ENCODE data around the gene NAV2.
"Not testable (repeated sequence)": the region's sequence is repeated elsewhere in the genome, so short reads cannot be mapped to it uniquely, and the experiment has no call there.

Gene NAV2

GRCh38 chr11:20122131-20122530, 409.5 kb downstream of the NAV2 start:
- ChIA-PET POLR2A (no interaction called here), CTCF (no interaction called here)
- no peak for DNase-seq (ENCODE audit: extremely low spot score)
- no peak for TF ChIP-seq CTCF (IDR thresholded peaks at IDR 0.05; ENCODE audit: control extremely low read depth, extremely low read depth, low read depth, missing control alignments)

GRCh38 chr11:20125927-20126326, 413.3 kb downstream of the NAV2 start:
- POLR2A ChIA-PET: no interaction called here
- no peak for TF ChIP-seq CTCF (IDR thresholded peaks at IDR 0.05; ENCODE audit: control extremely low read depth, extremely low read depth, low read depth, missing control alignments)
- DNase-seq (ENCODE audit: extremely low spot score): no peak
- CTCF ChIA-PET: interaction anchor here (1.0 to 6.6 kb wide), 3 partner anchors 11 to 229 kb away, joined by 3 to 145 read pairs (median 91); no protein-coding TSS in a partner anchor

GRCh38 chr11:20126724-20127123, 414.1 kb downstream of the NAV2 start:
- TF ChIP-seq CTCF (IDR thresholded peaks at IDR 0.05; ENCODE audit: control extremely low read depth, extremely low read depth, low read depth, missing control alignments): no peak
- CTCF ChIA-PET: interaction anchor here (1.0 to 6.6 kb wide), 13 partner anchors 11 to 482 kb away, joined by 3 to 145 read pairs (median 6); no protein-coding TSS in a partner anchor
- no peak for DNase-seq (ENCODE audit: extremely low spot score)
- POLR2A ChIA-PET: no interaction called here

GRCh38 chr11:20127671-20128527, 415.3 kb downstream of the NAV2 start:
- POLR2A ChIA-PET: no interaction called here
- peak; percentile 91 for TF ChIP-seq CTCF (IDR thresholded peaks at IDR 0.05; ENCODE audit: control extremely low read depth, extremely low read depth, low read depth, missing control alignments)
- peak; percentile 70 for DNase-seq (ENCODE audit: extremely low spot score)
- CTCF ChIA-PET: interaction anchor here (0.7 to 6.6 kb wide), 64 partner anchors 9 to 1384 kb away, joined by 3 to 145 read pairs (median 5); no protein-coding TSS in a partner anchor

GRCh38 chr11:20128528-20128825, 415.8 kb downstream of the NAV2 start:
- CTCF ChIA-PET: interaction anchor here (0.7 to 6.6 kb wide), 58 partner anchors 9 to 1384 kb away, joined by 3 to 145 read pairs (median 5); no protein-coding TSS in a partner anchor
- POLR2A ChIA-PET; DNase-seq (ENCODE audit: extremely low spot score): not testable (repeated sequence)

GRCh38 chr11:20129665-20130064, 417.0 kb downstream of the NAV2 start:
- no peak for TF ChIP-seq CTCF (IDR thresholded peaks at IDR 0.05; ENCODE audit: control extremely low read depth, extremely low read depth, low read depth, missing control alignments)
- CTCF ChIA-PET: interaction anchor here (1.1 to 6.6 kb wide), 14 partner anchors 8 to 483 kb away, joined by 3 to 145 read pairs (median 8); no protein-coding TSS in a partner anchor
- no peak for DNase-seq (ENCODE audit: extremely low spot score)
- POLR2A ChIA-PET: no interaction called here

Data from GM10248 (cell line).